HepG2 (cell line): ENCODE data around the gene CCDC116.

Experiments
- ARHGAP35 ChIP-seq: sonication (generic); formaldehyde crosslinking; IDR thresholded peaks from 2 replicates; pipeline ENCODE4 v1.9.0; 2022; ENCODE audit warnings: mild to moderate bottlenecking, inconsistent platforms, moderate library complexity, missing genetic modification reagents, borderline replicate concordance
- ETV5 ChIP-seq: IDR thresholded peaks from 2 replicates; pipeline ENCODE4 v1.6.1; 2018; ENCODE audit warnings: missing biosample characterization, missing genetic modification reagents, inconsistent platforms, borderline replicate concordance
- FOXK2 ChIP-seq: fragments of 450-650 bp; IDR thresholded peaks from 2 replicates; pipeline ENCODE4 v1.6.1; 2016
- MYNN ChIP-seq: sonication (generic); formaldehyde crosslinking; IDR thresholded peaks from 2 replicates; pipeline ENCODE4 v1.4.0; 2020; ENCODE audit warnings: mild to moderate bottlenecking, low read depth, missing genetic modification reagents
- POLR2A ChIP-seq, 2 experiments: IDR thresholded peaks; 2 replicates each; pipeline ENCODE4 v1.6.1; 2011; ENCODE audit warnings: low read depth in 2 of 2, low read length in 2 of 2, mild to moderate bottlenecking in 1 of 2, moderate library complexity in 1 of 2; ENCODE audit not compliant: insufficient read depth in 1 of 2
- POLR2AphosphoS5 ChIP-seq: IDR thresholded peaks from 2 replicates; pipeline ENCODE4 v1.6.1; 2012; ENCODE audit warnings: low read depth, low read length
- RXRA ChIP-seq: sonication (generic); formaldehyde crosslinking; IDR thresholded peaks from 2 replicates; pipeline ENCODE4 v1.5.1; 2020; ENCODE audit warnings: missing genetic modification reagents
- UBTF ChIP-seq: sonication (generic); formaldehyde crosslinking; IDR thresholded peaks from 2 replicates; pipeline ENCODE4 v1.4.0; 2020; ENCODE audit warnings: mild to moderate bottlenecking, missing genetic modification reagents
- ZNF274 ChIP-seq: sonication (generic); formaldehyde crosslinking; IDR thresholded peaks from 2 replicates; pipeline ENCODE4 v1.5.1; 2020; ENCODE audit warnings: mild to moderate bottlenecking, missing genetic modification reagents
- TF ChIP-seq, protein P1 (sequence below): sonication (generic); formaldehyde crosslinking; IDR thresholded peaks from 2 replicates; pipeline ENCODE4 v1.4.0; 2020; ENCODE audit warnings: missing genetic modification reagents, borderline replicate concordance
- TF ChIP-seq, protein P2 (sequence below): sonication (generic); formaldehyde crosslinking; IDR thresholded peaks from 2 replicates; pipeline ENCODE4 v1.9.0; 2021; ENCODE audit warnings: missing genetic modification reagents, borderline replicate concordance
- TF ChIP-seq, protein P3 (sequence below): sonication (generic); formaldehyde crosslinking; IDR thresholded peaks from 2 replicates; pipeline ENCODE4 v1.4.0; 2020; ENCODE audit warnings: mild to moderate bottlenecking, missing genetic modification reagents

GRCh38 chr22:21613553-21614233 is 18.9 kb upstream of the CCDC116 start:
- TF ChIP-seq ETV5 (no peak), FOXK2 (no peak), ARHGAP35 (CRISPR knock-in tag) (no peak), POLR2A (IDR thresholded peaks at IDR 0.05; ENCODE audit: insufficient read depth in 1 of 2, low read depth in 2 of 2, low read length in 2 of 2) (no peak), RXRA (no peak), ZNF274 (CRISPR knock-in tag) (no peak), MYNN (no peak), UBTF (no peak), POLR2AphosphoS5 (no peak)
- TF ChIP-seq, protein P1, sequence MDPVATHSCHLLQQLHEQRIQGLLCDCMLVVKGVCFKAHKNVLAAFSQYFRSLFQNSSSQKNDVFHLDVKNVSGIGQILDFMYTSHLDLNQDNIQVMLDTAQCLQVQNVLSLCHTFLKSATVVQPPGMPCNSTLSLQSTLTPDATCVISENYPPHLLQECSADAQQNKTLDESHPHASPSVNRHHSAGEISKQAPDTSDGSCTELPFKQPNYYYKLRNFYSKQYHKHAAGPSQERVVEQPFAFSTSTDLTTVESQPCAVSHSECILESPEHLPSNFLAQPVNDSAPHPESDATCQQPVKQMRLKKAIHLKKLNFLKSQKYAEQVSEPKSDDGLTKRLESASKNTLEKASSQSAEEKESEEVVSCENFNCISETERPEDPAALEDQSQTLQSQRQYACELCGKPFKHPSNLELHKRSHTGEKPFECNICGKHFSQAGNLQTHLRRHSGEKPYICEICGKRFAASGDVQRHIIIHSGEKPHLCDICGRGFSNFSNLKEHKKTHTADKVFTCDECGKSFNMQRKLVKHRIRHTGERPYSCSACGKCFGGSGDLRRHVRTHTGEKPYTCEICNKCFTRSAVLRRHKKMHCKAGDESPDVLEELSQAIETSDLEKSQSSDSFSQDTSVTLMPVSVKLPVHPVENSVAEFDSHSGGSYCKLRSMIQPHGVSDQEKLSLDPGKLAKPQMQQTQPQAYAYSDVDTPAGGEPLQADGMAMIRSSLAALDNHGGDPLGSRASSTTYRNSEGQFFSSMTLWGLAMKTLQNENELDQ (CRISPR knock-in tag) = no peak
- TF ChIP-seq, protein P2, sequence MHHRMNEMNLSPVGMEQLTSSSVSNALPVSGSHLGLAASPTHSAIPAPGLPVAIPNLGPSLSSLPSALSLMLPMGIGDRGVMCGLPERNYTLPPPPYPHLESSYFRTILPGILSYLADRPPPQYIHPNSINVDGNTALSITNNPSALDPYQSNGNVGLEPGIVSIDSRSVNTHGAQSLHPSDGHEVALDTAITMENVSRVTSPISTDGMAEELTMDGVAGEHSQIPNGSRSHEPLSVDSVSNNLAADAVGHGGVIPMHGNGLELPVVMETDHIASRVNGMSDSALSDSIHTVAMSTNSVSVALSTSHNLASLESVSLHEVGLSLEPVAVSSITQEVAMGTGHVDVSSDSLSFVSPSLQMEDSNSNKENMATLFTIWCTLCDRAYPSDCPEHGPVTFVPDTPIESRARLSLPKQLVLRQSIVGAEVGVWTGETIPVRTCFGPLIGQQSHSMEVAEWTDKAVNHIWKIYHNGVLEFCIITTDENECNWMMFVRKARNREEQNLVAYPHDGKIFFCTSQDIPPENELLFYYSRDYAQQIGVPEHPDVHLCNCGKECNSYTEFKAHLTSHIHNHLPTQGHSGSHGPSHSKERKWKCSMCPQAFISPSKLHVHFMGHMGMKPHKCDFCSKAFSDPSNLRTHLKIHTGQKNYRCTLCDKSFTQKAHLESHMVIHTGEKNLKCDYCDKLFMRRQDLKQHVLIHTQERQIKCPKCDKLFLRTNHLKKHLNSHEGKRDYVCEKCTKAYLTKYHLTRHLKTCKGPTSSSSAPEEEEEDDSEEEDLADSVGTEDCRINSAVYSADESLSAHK (CRISPR knock-in tag) = no peak
- TF ChIP-seq, protein P3, sequence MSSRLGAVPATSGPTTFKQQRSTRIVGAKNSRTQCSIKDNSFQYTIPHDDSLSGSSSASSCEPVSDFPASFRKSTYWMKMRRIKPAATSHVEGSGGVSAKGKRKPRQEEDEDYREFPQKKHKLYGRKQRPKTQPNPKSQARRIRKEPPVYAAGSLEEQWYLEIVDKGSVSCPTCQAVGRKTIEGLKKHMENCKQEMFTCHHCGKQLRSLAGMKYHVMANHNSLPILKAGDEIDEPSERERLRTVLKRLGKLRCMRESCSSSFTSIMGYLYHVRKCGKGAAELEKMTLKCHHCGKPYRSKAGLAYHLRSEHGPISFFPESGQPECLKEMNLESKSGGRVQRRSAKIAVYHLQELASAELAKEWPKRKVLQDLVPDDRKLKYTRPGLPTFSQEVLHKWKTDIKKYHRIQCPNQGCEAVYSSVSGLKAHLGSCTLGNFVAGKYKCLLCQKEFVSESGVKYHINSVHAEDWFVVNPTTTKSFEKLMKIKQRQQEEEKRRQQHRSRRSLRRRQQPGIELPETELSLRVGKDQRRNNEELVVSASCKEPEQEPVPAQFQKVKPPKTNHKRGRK = no peak
